ENCODE data around the gene SLC6A6. TPM values are rescaled to one million over a fixed set of nuclear protein-coding genes. Genes with fewer than 3 reads are reported as not detected.

Gene SLC6A6
- total RNA-seq, 1 experiment from 2014 or later = 49.4 TPM

DNA sequence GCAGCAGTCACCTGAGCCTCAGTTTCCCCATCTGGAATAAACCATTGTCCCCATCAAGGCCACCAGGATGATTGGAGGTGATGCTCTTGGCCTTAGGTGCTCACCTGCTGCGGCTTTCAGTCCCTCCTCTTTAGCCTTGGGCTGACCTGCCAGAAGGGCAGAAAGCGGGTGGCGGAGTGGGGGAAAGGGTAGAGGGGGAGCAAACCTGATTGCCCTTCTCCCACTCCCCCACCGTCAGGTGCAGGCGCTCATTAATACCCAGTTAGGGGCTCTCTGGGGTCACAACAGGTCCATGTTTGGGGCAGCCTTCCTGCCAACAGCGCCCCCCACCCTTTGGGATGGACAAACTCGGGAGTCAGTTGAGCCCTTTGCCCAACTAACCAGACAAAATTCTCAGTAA is 87.2 kb downstream of the SLC6A6 start:
- DNase-seq (ENCODE audit: low read depth in 1 of 2, low spot score in 2 of 2) = no peak
- Histone ChIP-seq H3K36me3 (peaks cover 58% of the 10 kb centered on the region), H3K27ac (peak overlapping the region; percentile 55; the same call in 1 of the 2 replicates), H3K9me3 (replicated peaks) (no peaks in the 10 kb centered on the region), H3K27me3 (replicated peaks) (no peaks in the 10 kb centered on the region), H3K4me1 (replicated peaks) (peaks cover 70% of the 10 kb centered on the region), H3K4me3 (no peak overlapping the region)

DNA sequence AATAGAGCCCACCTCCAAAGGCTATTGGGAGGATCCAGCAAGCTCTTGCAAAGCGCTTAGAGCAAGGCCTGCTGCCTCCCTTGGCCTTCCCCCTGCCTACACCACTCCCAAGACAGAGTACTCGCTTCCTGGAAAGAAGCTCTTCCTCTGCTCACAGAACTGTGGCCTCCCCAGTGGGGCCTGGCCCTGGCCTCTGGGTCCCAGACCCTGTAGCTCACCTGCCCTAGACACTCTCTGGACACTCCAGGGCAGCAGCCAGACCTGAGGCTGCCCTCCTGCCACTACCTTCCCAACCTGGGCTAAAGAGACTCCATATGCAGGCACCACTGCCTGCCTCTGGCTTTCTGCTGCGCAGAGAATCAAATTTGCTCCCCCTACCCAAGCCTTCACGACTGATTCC is 87.8 kb downstream of the SLC6A6 start:
- no peak for DNase-seq (ENCODE audit: low read depth in 1 of 2, low spot score in 2 of 2)
- no peak overlapping the region for H3K27ac ChIP-seq
- H3K36me3 ChIP-seq = peaks cover 56% of the 10 kb centered on the region
- no peaks in the 10 kb centered on the region for H3K27me3 ChIP-seq (replicated peaks)
- H3K9me3 ChIP-seq (replicated peaks) = no peaks in the 10 kb centered on the region
- no peak overlapping the region for H3K4me3 ChIP-seq
- H3K4me1 ChIP-seq (replicated peaks) = peaks cover 73% of the 10 kb centered on the region

DNA sequence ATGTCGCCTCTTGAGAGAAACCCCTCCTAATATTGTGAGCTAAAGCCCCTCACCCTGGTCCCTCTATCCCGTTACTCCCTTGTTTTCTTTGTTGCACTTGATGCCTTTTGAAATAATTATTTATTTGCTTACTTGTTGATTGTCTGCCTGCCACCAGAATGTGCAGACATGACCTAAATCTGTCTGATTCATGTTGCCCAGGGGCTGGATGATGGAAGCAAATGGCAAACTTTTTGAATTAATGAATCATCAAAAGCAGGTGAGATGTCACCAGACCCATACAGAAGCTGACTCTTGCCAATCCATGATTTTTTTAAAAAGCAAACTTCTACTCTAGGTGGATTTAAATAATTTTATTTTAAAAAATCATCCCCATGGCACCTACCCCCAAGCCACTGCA is 88.4 kb downstream of the SLC6A6 start:
- Histone ChIP-seq H3K36me3 (peaks cover 50% of the 10 kb centered on the region), H3K9me3 (replicated peaks) (no peaks in the 10 kb centered on the region), H3K4me1 (replicated peaks) (peaks cover 73% of the 10 kb centered on the region), H3K27me3 (replicated peaks) (no peaks in the 10 kb centered on the region), H3K27ac (no peak overlapping the region), H3K4me3 (no peak overlapping the region)
- DNase-seq (ENCODE audit: low read depth in 1 of 2, low spot score in 2 of 2) = no peak

DNA sequence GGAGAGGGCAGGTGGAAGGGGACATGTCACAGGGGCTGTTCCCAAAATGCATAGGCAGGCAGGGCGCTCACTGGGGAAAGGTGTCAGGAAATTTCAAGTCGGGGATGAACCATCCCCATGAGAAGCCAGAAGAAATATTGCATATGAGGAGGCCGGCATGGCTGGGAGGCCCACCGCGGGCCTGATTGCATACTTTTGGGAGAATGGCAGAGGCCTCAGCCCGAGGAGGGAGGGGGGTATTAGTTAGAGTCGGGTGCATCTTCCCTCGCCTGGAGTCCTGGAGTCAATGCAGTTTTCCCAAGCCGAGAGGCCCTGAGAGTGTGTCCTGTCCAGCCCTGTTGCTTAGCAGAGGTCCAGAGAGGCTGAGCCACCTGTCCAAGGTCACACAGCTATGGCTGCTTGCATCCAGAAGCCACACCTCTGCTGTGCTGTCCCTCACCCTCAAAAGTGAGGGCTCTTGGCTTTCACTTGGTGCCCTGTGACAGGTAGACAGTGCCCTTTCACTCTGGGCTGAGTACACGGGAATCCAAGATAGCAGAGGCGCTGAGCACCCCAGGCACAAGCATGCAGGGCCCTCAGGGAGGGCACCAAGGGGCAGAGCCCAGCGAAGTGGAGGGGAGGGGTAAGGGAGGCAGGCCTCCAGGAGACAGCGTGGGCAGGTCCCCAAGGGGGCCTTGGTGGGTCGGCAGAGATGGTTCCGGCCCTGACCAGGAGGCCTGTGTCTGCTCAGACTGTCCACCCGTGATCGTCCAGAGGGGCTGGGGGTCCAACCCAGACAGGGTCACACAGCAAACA is 89.2 kb downstream of the SLC6A6 start:
- Histone ChIP-seq H3K4me1 (replicated peaks) (peaks cover 73% of the 10 kb centered on the region), H3K27ac (0 out of 2 replicates have a peak overlapping the region, but pooled peaks have one; percentile 80), H3K4me3 (no peak overlapping the region), H3K27me3 (replicated peaks) (no peaks in the 10 kb centered on the region), H3K9me3 (replicated peaks) (no peaks in the 10 kb centered on the region), H3K36me3 (peaks cover 45% of the 10 kb centered on the region)
- no peak for DNase-seq (ENCODE audit: low read depth in 1 of 2, low spot score in 2 of 2)

DNA sequence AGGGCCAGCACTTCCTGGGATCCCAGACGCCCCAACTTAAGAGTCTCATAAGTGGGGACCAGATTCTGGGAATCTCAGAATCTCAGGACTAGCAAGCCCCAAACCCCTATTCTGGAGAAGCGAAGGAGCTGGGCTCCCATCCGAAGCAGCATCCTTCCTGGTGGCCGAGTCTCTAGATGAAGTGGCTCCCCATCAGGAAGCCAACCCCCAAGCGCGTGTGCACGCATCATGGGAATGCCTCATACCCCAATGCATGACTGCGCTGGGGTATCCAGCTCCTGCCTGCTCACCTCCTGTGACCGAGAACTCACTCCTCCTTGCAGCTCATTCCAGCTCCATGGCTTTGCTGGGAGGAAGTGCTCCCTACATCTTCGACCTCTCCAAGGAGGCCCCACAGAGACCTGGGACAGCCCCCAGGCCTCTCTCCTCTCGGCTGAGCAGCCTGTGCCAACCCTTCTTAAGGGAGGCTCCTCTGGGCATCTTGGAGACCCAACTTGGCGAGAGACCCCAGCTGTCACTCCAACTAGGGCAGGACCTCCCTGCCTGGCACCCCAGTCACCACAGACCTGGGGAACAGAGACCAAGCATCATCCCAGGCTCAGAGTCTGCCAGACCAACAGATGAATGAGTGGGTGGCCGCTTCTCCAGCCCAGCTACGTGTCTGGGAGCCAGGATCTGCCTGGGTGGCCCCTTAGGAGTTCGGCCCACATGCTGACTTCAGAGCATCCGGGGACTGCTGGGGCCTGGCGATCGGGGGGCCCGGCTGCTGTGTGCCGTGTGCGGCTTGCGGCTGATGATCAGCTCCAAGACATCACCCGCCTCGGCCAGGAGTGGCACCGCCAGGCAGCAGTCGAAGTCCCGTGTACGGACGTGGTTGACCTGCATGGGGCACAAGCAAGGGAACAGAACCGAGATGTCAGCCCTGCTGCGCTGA is 90.8 kb downstream of the SLC6A6 start:
- Histone ChIP-seq H3K36me3 (peaks cover 29% of the 10 kb centered on the region), H3K27ac (peak overlapping the region; percentile 80), H3K9me3 (replicated peaks) (no peaks in the 10 kb centered on the region), H3K4me1 (replicated peaks) (peaks cover 64% of the 10 kb centered on the region), H3K27me3 (replicated peaks) (no peaks in the 10 kb centered on the region), H3K4me3 (peak overlapping the region; percentile 22)
- DNase-seq (ENCODE audit: low read depth in 1 of 2, low spot score in 2 of 2) = peak; percentile 93 to 94

DNA sequence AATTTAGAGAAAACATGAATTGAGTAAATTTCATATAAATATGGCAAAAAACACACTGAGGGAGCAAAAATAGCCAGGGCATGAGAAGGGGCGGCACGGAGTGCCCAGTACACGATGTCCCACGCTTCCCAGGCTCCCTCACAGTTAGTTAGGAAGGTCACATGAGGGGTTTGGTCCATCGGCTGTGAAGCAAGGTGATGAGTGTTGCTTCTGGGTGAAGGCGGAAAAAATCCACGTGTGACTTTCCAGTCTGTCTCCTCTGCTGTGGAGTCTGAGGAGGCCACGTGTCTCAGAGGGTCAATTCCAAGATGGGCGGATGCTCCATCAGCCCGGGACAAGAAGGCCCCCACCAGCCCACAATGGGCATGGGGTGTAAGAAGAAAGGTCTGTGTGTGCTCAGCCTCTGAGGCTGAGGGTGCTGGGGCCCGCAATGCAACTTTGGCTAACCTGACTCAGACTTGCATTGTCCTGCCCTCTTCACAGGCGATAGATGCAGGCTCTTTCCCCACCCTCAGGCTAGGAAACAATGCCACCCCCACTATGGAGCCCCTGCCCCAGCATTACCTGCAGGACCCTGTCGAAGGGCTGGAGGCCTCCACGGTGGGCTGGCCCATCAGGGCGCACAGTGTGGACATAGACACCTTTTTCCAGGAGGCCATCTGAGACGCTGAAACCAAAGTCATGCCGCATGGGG is 92.0 kb downstream of the SLC6A6 start:
- H3K4me1 ChIP-seq (replicated peaks) = peaks cover 52% of the 10 kb centered on the region
- no peak overlapping the region for H3K4me3 ChIP-seq
- peaks cover 25% of the 10 kb centered on the region for H3K36me3 ChIP-seq
- H3K9me3 ChIP-seq (replicated peaks) = no peaks in the 10 kb centered on the region
- no peaks in the 10 kb centered on the region for H3K27me3 ChIP-seq (replicated peaks)
- H3K27ac ChIP-seq = peak overlapping the region; percentile 80
- no peak for DNase-seq (ENCODE audit: low read depth in 1 of 2, low spot score in 2 of 2)

DNA sequence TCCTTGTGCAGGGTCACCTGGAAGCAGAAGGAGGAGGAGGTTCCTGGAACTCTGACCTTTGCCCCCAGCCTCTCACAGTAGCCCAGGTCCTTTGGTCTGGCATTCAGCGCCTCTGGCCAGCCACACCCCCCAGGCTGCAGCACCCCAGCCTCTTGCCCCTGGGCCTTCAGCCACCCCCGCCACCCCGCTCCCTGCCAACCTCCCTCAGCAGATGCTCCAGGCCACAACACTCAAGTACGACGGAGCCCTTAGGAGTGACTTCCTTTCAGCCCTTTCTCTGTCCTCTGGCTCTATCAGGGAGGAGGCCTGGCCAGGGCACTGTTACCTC is 92.5 kb downstream of the SLC6A6 start:
- H3K27me3 ChIP-seq (replicated peaks) = no peaks in the 10 kb centered on the region
- 0 out of 2 replicates have a peak, but pooled peaks cover under 1% of the 10 kb centered on the region for H3K9me3 ChIP-seq (replicated peaks)
- H3K4me3 ChIP-seq = no peak overlapping the region
- DNase-seq (ENCODE audit: low read depth in 1 of 2, low spot score in 2 of 2) = no peak
- peaks cover 21% of the 10 kb centered on the region for H3K36me3 ChIP-seq
- H3K4me1 ChIP-seq (replicated peaks) = peaks cover 49% of the 10 kb centered on the region
- no peak overlapping the region for H3K27ac ChIP-seq

DNA sequence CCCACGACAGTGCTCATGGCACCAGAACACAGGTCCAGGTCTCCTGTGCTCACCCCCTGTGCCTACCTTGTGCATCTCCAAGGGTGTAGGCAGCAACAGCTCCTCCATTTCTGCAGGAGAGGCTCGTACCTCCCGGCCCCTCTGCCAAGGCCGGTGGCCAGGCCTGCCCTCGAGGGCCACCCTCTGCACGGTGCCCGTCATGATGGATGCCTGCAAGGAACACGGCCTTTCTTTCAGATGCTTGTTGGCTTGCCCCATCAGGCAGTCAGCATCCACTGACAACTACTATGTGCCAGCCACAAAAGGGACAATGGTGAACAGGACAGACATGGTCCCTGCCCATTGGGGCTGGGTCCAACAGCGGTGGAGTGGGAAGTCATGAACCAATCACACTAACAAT is 93.9 kb downstream of the SLC6A6 start:
- Histone ChIP-seq H3K36me3 (peaks cover 16% of the 10 kb centered on the region; the same call in 1 of the 2 replicates), H3K4me1 (replicated peaks) (peaks cover 40% of the 10 kb centered on the region), H3K9me3 (replicated peaks) (0 out of 2 replicates have a peak, but pooled peaks cover 3% of the 10 kb centered on the region), H3K27ac (no peak overlapping the region), H3K4me3 (no peak overlapping the region), H3K27me3 (replicated peaks) (no peaks in the 10 kb centered on the region)
- no peak for DNase-seq (ENCODE audit: low read depth in 1 of 2, low spot score in 2 of 2)

DNA sequence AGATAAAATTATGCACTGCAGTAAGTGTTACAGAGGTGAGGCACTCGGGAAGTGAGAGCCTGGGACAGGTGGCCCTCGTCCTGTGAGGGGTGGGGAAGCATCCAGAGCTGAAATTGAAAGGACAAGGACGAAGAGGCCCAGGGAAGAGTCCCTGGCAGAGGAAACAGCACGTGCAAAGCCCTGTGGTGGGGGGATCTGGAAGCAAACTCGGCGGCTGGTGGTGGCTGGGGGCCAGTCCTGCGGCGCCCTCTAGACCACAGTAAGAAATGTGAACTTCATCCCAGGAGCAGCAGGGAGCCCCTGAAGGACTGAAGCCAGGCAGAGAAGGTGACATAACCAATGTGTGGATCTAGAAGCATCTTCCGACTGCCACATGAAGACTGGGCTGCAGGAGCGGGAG is 94.9 kb downstream of the SLC6A6 start:
- DNase-seq (ENCODE audit: low read depth in 1 of 2, low spot score in 2 of 2) = no peak
- Histone ChIP-seq H3K4me3 (no peak overlapping the region), H3K4me1 (replicated peaks) (peaks cover 30% of the 10 kb centered on the region), H3K36me3 (0 out of 2 replicates have a peak, but pooled peaks cover 6% of the 10 kb centered on the region), H3K9me3 (replicated peaks) (0 out of 2 replicates have a peak, but pooled peaks cover 3% of the 10 kb centered on the region), H3K27me3 (replicated peaks) (no peaks in the 10 kb centered on the region), H3K27ac (no peak overlapping the region)

DNA sequence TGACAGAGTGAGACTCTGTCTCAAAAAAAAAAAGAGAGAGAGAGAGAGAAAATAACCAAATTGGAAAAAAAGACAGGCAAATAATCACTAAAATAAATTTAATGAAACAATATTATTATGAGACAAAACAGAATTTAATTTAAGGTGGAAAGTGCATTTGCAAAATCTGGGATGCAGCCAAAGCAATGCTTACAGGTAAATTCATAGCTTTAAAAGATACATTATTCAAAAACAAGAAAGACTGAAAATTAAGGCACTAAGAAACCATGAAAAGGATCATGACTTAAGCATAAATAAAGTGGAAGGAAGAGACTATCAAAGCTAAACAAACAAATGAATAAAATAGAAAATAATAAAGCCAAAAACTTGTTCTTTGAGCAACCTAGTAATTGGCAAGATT is 100.1 kb downstream of the SLC6A6 start:
- Histone ChIP-seq H3K36me3 (0 out of 2 replicates have a peak, but pooled peaks cover 3% of the 10 kb centered on the region), H3K4me3 (no peak overlapping the region), H3K27me3 (replicated peaks) (no peaks in the 10 kb centered on the region), H3K4me1 (replicated peaks) (peaks cover 4% of the 10 kb centered on the region; the same call in 1 of the 2 replicates), H3K27ac (no peak overlapping the region), H3K9me3 (replicated peaks) (peaks cover 3% of the 10 kb centered on the region; the same call in 1 of the 2 replicates)
- DNase-seq (ENCODE audit: low read depth in 1 of 2, low spot score in 2 of 2) = no peak

DNA sequence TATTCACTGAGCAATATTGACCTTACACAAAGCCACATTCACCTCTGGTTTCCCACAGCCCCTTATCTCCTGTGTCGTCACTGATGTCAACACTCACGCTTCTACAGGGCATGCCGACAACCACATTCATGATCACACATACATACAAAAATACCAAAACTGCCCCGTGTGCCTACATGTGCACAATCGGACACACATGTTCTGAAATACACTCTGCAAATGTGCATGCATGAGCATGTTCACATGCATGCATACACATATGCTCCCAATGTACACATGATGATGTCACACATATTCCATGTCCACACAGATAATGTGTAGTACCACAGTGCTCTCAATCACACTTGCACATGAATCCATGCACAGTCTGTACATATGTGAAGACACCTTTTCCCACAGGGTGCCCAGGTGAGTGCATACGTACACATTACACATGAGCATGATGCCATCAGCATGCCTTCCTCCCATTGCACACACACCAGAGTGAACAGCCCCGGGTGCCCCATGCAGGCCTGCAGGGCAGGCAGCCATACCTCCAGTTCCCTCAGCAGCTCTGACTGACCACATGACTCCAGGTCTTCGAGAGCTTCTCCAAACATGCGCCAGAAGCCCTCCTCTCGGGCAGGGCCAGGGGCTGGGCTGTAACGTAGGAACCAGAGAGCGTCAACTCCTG is 100.8 kb downstream of the SLC6A6 start:
- peaks cover 4% of the 10 kb centered on the region; the same call in 1 of the 2 replicates for H3K4me1 ChIP-seq (replicated peaks)
- H3K9me3 ChIP-seq (replicated peaks) = peaks cover 3% of the 10 kb centered on the region; the same call in 1 of the 2 replicates
- no peaks in the 10 kb centered on the region for H3K27me3 ChIP-seq (replicated peaks)
- no peak overlapping the region for H3K27ac ChIP-seq
- H3K4me3 ChIP-seq = no peak overlapping the region
- no peak for DNase-seq (ENCODE audit: low read depth in 1 of 2, low spot score in 2 of 2)
- 0 out of 2 replicates have a peak, but pooled peaks cover 3% of the 10 kb centered on the region for H3K36me3 ChIP-seq

DNA sequence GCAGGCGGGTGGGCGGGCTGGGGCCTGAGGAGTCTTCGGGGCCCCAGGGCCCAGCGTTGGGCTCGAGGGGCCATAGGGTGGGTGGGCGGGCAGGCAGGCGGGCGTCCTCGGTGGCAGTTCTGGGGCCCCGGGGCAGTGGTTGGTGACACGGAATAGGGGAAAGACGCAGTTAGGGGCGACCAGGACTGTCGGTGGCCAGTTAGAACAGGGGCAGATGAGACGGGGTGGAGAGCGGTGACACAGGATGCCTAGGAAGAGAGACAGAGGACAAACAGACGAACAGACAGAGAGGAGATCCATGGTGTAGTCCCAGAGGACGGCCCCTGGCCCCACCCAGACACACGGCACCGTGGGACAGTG is 101.3 kb downstream of the SLC6A6 start:
- Histone ChIP-seq H3K27me3 (replicated peaks) (no peaks in the 10 kb centered on the region), H3K4me1 (replicated peaks) (peaks cover 4% of the 10 kb centered on the region; the same call in 1 of the 2 replicates), H3K4me3 (no peak overlapping the region), H3K27ac (no peak overlapping the region), H3K36me3 (0 out of 2 replicates have a peak, but pooled peaks cover 3% of the 10 kb centered on the region), H3K9me3 (replicated peaks) (peaks cover 3% of the 10 kb centered on the region; the same call in 1 of the 2 replicates)
- DNase-seq (ENCODE audit: low read depth in 1 of 2, low spot score in 2 of 2) = no peak

All from SJSA1 (cell line).